GM19023 (cell line): Measurements from ENCODE around the gene FXR1.
"Not testable (repeated sequence)": the region's sequence is repeated elsewhere in the genome, so short reads cannot be mapped to it uniquely, and the experiment has no call there.

Source experiments
- ATAC-seq: cut with Tn5 transposase; IDR thresholded peaks from one replicate; pipeline ENCODE4 v1.9.1; 2021; ENCODE audit warnings: mild to moderate bottlenecking, moderate library complexity; ENCODE audit not compliant: unreplicated experiment

FXR1 gene

GRCh38 chr3:181003469-181003868, 91.0 kb downstream of the FXR1 start:
- not testable (repeated sequence) for ATAC-seq

- ATAC-seq = no peak
Observed at GRCh38 chr3:181006541-181006940, 94.1 kb downstream of the FXR1 start.

DNA sequence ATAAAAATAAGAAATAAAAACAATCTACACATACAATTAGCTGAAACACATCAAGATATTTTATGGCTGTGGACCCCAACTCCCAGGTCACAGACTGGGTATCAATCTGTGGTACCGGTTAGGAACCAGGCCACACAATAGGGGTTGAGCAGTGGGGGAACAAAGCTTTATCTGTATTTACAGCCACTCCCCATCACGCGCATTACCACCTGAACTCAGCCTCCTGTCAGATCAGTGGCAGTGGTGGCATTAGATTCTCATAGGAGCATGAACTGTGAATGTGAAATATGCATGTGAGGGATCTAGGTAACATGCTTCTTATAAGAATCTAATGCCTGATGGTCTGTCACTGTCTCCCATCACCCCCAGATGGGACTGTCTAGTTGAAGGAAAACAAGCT, 94.8 kb downstream of the FXR1 start:
- no peak for ATAC-seq

DNA sequence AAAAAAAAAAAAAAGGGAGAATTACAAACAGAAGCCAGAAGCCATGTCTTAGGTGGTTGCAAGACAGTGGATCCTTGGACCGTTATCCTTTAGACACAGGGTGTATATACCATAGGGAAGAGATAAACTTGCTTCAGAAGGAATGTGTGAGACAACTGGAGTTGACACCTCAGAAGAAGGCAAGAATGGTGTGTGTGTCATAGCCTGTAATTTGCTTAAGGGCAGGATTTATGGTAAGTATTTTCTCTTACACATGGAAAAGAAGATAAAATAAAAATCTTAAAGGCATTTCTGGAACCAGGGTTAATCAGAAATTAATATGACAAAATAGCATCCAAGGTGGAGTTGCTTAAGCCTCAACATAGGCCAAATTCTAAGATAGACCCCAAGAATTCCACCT, 96.3 kb downstream of the FXR1 start:
- no peak for ATAC-seq

GRCh38 chr3:181009225-181009624, 96.8 kb downstream of the FXR1 start:
- no peak for ATAC-seq

GRCh38 chr3:181017690-181018089, 105.2 kb downstream of the FXR1 start:
- no peak for ATAC-seq

DNA sequence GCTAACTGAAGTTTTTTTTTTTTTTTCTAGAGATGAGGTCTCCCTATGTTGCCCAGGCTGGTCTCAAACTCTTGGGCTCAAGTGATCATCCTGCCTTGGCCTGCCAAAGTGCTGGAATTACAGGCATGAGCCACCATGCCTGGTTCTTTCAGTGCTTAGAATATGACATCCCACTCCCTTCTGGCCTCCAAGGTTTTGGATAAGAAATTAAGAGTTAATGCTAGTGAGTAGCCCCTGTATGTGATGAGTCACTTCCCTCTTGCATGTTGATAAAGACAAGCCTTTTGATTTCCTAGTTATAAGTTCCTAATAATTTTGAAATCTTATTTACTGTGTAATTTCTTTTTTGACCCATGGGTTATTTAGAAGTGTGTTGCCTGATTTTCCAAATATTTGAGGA, 112.7 kb downstream of the FXR1 start:
- ATAC-seq = no peak

DNA sequence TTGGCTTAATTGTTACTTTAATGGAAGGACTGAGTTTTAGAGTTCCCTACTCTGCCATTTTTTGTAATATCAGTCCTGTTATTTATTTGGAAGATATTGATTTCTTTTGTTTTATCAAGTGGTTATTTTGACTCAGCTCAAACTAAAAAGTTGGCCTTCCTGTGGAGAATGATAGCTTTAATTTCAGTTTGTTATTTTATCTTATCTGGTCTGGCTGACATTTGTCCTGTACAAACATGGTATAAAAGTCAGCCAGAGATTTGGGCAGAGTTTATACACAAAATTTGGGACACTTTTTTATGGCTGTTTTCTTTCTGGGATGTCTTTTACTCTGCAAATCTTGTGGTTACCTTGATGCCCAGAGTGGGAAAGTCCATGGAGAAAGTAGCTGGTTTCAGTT, 118.5 kb downstream of the FXR1 start:
- no peak for ATAC-seq
